Skeletal muscle cell (primary cell): Measurements from ENCODE around the gene PPM1N.

Source experiments
- DNase-seq: peaks from one replicate; pipeline ENCODE4 v3.0.0-alpha.2; 2010; ENCODE audit warnings: low read depth
- H3K4me3 ChIP-seq: 2 replicates; pipeline ENCODE4 v1.5.1; 2011; ENCODE audit warnings: low read depth, mild to moderate bottlenecking, control low read depth, low read length, moderate library complexity

PPM1N gene

GRCh38 chr19:45469945-45470761, 28.1 kb upstream of the PPM1N start:
- peak overlapping the region; percentile 95 for H3K4me3 ChIP-seq
- DNase-seq: no peak

DNA sequence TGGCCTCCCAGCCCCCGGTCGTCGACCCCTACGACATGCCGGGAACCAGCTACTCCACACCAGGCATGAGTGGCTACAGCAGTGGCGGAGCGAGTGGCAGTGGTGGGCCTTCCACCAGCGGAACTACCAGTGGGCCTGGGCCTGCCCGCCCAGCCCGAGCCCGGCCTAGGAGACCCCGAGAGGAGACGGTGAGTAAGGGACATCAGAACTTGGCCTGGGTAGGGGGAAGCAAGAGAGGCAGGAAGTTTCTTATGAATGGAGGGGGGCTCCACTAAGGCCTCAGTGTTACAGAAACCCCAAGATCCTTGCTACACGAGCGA, 27.5 kb upstream of the PPM1N start:
- DNase-seq: no peak
- H3K4me3 ChIP-seq: no peak overlapping the region

- DNase-seq: no peak
- no peak overlapping the region for H3K4me3 ChIP-seq
These were observed 26.9 kb upstream of the PPM1N start for GRCh38 chr19:45471111-45471930.

DNA sequence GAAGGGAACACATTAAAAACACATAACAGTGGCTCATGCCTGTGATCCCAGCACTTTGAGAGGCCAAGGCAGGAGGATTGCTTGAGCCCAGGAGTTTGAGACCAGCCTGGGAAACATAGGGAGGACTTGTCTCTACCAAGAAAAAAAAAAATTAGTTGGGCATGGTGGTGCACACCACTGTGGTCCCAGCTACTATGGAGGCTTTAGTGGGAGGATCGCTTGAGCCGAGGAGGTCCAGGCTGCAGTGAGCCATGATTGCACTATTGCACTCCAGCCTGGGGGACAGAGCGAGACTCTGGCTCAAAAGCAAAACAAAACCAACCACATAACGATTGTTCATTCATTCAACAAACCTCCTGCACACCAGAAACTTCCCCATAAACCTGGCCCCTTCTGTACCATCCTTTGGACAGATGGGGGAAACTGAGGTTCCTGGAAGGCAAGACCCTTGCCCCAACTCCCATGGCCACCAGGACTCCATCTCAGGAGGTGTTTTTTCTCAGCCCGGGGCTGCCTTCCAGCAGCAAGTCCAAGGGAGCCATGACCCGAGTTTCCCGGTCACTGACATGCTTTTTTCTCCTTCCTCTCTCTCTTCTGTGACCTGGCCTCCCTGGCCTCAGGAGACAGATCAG, 26.2 kb upstream of the PPM1N start:
- no peak for DNase-seq
- no peak overlapping the region for H3K4me3 ChIP-seq

DNA sequence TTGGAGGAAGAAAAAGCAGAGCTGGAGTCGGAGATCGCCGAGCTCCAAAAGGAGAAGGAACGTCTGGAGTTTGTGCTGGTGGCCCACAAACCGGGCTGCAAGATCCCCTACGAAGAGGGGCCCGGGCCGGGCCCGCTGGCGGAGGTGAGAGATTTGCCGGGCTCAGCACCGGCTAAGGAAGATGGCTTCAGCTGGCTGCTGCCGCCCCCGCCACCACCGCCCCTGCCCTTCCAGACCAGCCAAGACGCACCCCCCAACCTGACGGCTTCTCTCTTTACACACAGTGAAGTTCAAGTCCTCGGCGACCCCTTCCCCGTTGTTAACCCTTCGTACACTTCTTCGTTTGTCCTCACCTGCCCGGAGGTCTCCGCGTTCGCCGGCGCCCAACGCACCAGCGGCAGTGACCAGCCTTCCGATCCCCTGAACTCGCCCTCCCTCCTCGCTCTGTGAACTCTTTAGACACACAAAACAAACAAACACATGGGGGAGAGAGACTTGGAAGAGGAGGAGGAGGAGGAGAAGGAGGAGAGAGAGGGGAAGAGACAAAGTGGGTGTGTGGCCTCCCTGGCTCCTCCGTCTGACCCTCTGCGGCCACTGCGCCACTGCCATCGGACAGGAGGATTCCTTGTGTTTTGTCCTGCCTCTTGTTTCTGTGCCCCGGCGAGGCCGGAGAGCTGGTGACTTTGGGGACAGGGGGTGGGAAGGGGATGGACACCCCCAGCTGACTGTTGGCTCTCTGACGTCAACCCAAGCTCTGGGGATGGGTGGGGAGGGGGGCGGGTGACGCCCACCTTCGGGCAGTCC, 25.5 kb upstream of the PPM1N start:
- peak overlapping the region; percentile 18 for H3K4me3 ChIP-seq
- DNase-seq: no peak

DNA sequence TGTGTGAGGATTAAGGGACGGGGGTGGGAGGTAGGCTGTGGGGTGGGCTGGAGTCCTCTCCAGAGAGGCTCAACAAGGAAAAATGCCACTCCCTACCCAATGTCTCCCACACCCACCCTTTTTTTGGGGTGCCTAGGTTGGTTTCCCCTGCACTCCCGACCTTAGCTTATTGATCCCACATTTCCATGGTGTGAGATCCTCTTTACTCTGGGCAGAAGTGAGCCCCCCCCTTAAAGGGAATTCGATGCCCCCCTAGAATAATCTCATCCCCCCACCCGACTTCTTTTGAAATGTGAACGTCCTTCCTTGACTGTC, 24.9 kb upstream of the PPM1N start:
- DNase-seq: no peak
- no peak overlapping the region for H3K4me3 ChIP-seq

GRCh38 chr19:45473682-45474605, 24.3 kb upstream of the PPM1N start:
- no peak overlapping the region for H3K4me3 ChIP-seq
- no peak for DNase-seq

- no peak for DNase-seq
- H3K4me3 ChIP-seq: no peak overlapping the region
These were observed 23.4 kb upstream of the PPM1N start for GRCh38 chr19:45474606-45475521.

DNA sequence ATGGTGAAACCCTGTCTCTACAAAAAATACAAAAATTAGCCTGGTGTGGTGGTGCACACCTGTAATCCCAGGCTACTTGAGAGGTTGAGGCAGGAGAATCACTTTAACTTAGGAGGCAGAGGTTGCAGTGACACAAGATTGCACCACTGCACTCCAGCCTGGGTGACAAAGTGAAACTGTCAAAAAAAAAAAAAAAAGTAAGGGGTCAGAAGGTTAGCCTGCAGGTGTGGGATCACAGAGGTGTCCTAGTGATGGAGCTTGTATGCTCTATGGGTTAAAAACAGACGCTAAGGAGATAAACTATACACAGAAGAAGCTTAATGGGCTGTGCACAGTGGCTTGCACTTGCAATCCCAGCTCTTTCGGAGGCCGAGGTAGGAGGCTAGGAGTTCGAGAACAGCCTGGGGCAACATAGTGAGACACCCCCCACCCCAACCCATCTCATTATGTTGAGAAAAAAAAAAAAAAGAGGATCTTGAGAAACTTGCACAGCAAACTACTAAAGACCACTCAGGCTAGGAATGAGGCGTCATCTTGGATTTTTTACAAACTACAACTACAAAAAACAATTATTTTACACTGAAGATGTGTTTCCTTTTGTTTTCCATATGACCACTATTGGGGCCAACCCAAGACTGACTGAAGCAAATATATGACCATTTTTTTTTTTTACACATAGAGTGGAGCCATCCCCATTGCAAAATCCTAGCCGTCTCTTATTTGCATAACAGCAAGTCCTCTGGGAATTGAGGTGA, 22.5 kb upstream of the PPM1N start:
- no peak for DNase-seq

DNA sequence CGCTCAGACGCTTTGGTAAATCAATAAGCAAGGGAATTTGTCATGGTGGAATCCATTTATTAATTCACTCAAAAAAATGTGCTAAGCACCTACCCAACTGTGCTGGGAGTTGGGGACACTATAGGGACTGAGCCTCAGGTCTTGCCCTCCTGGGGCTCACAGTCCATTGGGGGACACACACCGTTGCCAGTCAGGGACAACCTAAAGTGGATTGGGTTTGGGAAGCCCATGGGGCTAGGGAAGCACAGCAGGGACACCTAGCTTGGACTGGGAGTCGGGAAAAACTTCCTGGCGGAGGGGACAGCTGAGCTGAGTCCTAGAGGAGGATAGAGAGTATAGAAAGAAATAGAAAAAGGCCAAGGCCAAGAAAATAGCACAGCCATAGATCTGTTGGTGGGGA, 21.9 kb upstream of the PPM1N start:
- DNase-seq: no peak
- H3K4me3 ChIP-seq: no peak overlapping the region

More for the DNA sequence above, 22.5 kb upstream of the PPM1N start:
- H3K4me3 ChIP-seq: no peak overlapping the region

DNA sequence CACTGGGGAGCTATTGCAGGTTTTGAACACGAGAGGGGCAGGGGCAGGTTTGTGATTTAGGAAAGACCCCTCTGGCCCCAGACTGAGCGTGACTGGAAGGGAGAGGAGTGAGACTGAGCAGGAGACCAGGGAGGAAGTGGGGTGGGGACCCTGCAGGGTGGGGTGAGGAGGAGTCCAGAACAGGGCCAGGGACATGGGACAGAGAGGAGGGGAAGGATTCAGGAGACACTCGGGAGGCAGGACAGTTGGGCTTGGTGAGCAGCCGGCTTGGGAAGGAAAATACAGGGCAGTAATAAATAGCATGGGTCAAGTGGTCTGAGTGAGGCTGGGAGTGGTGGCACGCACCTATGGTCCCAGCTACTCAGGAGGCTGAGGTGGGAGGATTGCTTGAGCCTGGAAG, 21.1 kb upstream of the PPM1N start:
- no peak for DNase-seq
- H3K4me3 ChIP-seq: no peak overlapping the region

- H3K4me3 ChIP-seq: peak overlapping the region; percentile 72
- no peak for DNase-seq
These were observed 20.4 kb upstream of the PPM1N start for GRCh38 chr19:45477713-45478453.

- DNase-seq: peak; percentile 89
- peak overlapping the region; percentile 72 for H3K4me3 ChIP-seq
These were observed 19.6 kb upstream of the PPM1N start for GRCh38 chr19:45478454-45479238.

DNA sequence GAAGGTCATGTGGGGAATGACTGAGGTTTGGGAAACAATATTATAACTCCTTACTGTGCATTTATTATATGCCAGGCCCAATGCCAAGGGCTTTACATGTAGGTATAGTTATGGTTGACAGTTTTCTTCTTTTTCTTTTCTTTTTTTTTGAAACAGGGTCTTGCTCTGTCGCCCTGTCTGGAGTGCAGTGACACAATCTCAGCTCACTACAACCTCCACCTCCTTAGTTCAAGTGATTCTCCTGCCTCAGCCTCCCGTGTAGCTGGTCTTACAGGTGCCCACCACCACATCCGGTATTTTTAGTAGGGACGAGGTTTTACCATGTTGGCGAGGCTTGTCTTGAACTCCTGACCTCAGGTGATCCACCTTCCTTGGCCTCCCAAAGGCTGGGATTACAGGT, 15.2 kb upstream of the PPM1N start:
- H3K4me3 ChIP-seq: no peak overlapping the region
- no peak for DNase-seq

- no peak for DNase-seq
- H3K4me3 ChIP-seq: no peak overlapping the region
These were observed 13.8 kb upstream of the PPM1N start for GRCh38 chr19:45484273-45484945.
